HFF-Myc (cell line): ENCODE data around the gene PRDM8.
"Not testable (repeated sequence)": the region's sequence is repeated elsewhere in the genome, so short reads cannot be mapped to it uniquely, and the experiment has no call there.

Experiments
- DNase-seq: peaks from one replicate; pipeline ENCODE4 v3.0.0-alpha.2; 2011; ENCODE audit warnings: low read depth; ENCODE audit errors: extremely low read depth
- H3K4me3 ChIP-seq: replicated peaks from 2 replicates; pipeline ENCODE4 v1.5.1; 2011; ENCODE audit warnings: low read depth, mild to moderate bottlenecking, control low read depth, low read length
- TF ChIP-seq, protein P1 (sequence below): IDR thresholded peaks from 2 replicates; pipeline ENCODE4 v1.5.1; 2012; ENCODE audit warnings: mild to moderate bottlenecking, low read depth, low read length, control low read depth; ENCODE audit errors: missing control alignments

Gene PRDM8

DNA sequence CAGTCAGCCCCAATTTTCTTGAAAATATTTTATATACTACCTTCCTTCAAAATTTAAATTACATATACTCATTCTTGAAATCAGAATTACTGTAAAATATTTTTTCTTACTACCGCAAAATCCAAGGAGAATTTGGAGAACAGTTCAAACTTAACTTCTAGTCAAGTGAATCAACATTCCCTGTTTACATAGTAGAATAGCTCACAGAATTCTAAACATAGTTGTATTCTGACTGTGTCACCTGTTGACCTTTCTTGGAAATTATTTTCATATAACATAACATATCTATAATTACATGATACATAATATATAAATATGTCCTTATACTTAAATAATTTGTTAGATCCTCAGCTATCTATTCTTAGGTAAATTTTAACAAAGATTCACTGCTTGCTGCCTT, 38.1 kb downstream of the PRDM8 start:
- no peak for DNase-seq
- TF ChIP-seq, protein P1, sequence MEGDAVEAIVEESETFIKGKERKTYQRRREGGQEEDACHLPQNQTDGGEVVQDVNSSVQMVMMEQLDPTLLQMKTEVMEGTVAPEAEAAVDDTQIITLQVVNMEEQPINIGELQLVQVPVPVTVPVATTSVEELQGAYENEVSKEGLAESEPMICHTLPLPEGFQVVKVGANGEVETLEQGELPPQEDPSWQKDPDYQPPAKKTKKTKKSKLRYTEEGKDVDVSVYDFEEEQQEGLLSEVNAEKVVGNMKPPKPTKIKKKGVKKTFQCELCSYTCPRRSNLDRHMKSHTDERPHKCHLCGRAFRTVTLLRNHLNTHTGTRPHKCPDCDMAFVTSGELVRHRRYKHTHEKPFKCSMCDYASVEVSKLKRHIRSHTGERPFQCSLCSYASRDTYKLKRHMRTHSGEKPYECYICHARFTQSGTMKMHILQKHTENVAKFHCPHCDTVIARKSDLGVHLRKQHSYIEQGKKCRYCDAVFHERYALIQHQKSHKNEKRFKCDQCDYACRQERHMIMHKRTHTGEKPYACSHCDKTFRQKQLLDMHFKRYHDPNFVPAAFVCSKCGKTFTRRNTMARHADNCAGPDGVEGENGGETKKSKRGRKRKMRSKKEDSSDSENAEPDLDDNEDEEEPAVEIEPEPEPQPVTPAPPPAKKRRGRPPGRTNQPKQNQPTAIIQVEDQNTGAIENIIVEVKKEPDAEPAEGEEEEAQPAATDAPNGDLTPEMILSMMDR = no peak
- H3K4me3 ChIP-seq = no peak overlapping the region

DNA sequence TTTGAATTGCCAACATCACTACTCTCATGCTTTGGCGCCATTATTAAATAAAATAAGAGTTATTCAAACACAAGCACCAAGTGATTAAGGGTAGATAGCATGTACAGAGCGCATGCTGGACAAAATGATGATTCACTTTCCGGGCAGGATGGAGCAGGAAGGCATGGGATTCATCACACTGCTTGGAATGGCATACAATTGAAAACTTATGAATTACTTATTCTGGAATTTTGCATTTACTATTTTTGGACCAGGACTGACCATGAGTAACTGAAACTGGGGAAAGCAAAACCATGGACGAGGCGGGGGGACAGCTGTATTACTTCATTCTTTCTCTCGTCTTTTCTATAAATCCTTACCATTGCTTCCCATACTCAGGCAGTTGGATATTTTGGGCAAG, 40.7 kb downstream of the PRDM8 start:
- TF ChIP-seq, protein P1 = no peak
- 0 out of 2 replicates have a peak overlapping the region, but pooled peaks have one; percentile 4 for H3K4me3 ChIP-seq
- DNase-seq = peak; percentile 76

DNA sequence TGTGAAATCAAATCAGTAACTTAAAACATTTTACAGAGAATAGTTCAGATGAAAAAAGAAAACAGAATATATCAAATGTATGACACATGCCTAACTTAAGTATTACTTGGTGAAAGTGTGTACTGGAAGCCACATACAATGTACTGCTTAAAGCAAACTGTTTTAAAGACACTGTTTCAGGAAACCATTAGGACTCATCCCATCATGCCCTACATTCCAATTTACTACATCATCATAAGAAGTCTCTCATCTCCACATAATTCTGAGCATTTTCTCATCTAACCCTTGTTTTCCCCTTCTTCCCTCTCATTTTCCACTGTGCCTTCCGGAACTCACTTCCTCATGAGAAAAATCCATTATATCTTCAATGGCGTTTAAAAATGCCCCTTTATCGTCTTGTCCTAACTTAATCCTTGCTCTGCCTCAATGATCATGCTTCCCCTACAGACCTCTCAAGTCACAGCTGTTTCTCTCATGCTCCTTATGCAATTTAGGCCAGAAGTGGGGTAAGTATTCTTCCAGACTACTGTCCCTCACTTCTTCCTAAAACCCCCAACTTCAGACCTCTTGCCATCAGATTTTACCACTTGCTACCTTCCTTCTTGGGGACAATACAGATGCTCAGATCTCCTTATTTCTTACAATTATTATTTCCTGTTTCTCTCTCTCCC, 42.3 kb downstream of the PRDM8 start:
- no peak overlapping the region for H3K4me3 ChIP-seq
- no peak for DNase-seq
- TF ChIP-seq, protein P1 = no peak

DNA sequence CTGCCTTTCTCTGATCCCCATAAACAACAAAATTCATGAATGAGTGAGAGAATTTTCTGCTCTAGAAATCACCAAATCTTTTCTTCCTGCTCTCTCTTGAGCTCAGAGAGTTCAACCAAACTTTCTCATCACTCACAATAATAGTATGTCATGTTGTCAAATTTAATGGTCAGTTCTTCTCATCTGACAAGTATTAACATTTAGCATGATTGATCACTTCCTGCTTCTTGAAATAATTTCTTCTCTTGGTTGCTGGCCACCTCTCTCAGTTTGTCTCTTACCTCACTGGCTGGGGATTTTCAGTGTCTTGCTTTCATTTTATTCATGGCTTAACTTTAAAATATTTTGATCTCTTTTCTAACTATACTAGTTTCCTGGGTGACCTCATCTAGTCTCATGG, 43.7 kb downstream of the PRDM8 start:
- no peak for DNase-seq

DNA sequence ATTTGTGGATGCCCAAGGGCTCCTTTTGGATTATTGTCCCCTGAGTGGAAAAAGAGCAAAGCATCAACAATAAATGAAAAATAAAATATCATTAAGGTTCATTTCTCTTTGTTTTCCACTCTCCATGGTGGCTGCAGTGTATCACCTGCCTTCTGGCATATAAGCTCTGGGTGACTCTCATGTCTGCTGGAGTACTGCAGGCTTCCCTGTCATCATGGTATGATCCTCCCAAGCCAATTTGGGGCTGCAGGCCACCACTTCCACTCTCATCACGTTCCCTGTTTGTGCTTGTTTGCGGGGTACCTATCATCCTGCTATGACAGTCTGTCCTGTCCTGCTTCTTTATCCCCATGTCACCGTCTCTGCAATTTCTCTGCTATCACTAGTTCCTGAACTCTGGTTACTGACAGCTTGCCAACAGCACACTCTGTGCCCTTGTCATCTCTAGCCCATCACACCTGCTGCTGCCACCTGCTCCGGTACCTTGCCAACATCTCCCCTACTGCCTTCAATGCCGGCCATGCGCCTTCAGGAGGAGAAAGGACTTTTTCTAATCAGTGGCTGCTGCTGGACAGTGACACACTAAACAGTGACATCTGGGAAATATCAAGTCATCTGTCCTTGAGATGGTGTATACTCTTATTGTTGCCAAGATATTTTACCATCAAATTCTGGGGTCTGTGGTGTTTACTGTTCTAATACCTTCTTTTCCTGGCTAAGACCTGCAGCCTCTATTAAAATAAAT, 46.1 kb downstream of the PRDM8 start:
- no peak overlapping the region for H3K4me3 ChIP-seq
- DNase-seq = no peak
- TF ChIP-seq, protein P1 = no peak

More for the DNA sequence above, 43.7 kb downstream of the PRDM8 start:
- TF ChIP-seq, protein P1 = no peak
- no peak overlapping the region for H3K4me3 ChIP-seq

DNA sequence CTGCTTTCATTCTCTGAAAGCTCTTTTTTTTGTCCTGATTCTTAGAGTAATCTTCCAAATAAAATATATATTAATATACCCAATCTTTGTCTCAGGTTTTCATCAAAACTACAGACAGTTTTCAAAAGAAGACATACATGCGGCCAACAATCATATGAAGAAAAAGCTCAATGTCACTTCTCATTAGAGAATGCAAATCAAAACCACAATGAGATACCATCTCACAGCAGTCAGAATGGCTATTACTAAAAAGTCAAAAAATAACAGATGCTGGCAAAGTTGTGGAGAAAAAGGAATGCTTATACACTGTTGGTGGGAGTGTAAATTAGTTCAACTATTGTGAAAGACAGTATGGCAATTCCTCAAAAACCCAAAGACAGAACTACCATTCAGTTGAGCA, 50.2 kb downstream of the PRDM8 start:
- DNase-seq = not testable (repeated sequence)

DNA sequence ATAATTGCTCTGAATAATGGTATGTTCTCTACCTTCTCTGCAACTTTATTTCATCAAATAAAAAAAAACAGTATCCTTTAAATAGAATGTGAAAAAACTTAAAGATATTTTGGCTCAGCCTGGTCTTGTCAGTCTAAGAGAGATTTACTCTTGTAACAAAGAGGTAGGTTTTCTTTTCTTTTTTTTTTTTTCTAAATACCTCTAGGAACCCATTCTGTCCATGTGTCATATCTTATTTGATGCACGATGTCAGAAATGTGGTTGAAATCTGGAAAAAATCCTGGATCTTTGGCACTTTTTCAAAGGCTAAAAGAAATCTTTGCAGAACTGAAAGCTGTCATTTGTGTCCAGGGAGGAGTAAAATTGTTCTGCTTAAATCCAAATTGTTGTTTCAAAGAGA, 51.8 kb downstream of the PRDM8 start:
- no peak overlapping the region for H3K4me3 ChIP-seq
- no peak for DNase-seq
- TF ChIP-seq, protein P1 = no peak

More for the DNA sequence above, 50.2 kb downstream of the PRDM8 start:
- H3K4me3 ChIP-seq = not testable (repeated sequence)
